Neural cell (in vitro differentiated cells): Measurements from ENCODE around the gene CACNA1H.

Experiments
- CTCF ChIP-seq: fragments of 450-650 bp; IDR thresholded peaks from 2 replicates; pipeline ENCODE4 v1.5.1; 2014; ENCODE audit warnings: antibody characterized with exemption, mild to moderate bottlenecking, moderate library complexity; ENCODE audit not compliant: poor library complexity, severe bottlenecking
- EP300 ChIP-seq: fragments of 450-650 bp; conservative IDR thresholded peaks from 2 replicates; pipeline ENCODE4 v1.6.1; 2014; ENCODE audit warnings: antibody characterized with exemption, mild to moderate bottlenecking, moderate library complexity; ENCODE audit not compliant: poor library complexity, severe bottlenecking
- EZH2 ChIP-seq: fragments of 200-600, 300-800 bp; shearing (Covaris generic), sonication (generic); IDR thresholded peaks from 2 replicates; pipeline ENCODE4 v1.6.1; 2014; ENCODE audit warnings: antibody characterized with exemption, low read length, borderline replicate concordance, mild to moderate bottlenecking; ENCODE audit not compliant: insufficient read depth, poor library complexity, severe bottlenecking
- POLR2AphosphoS5 ChIP-seq: IDR thresholded peaks from 2 replicates; pipeline ENCODE4 v1.6.1; 2012
- REST ChIP-seq: IDR thresholded peaks from 2 replicates; pipeline ENCODE4 v1.6.1; 2012; ENCODE audit warnings: borderline replicate concordance
- SMC3 ChIP-seq: fragments of 450-650 bp; conservative IDR thresholded peaks from 2 replicates; pipeline ENCODE4 v1.6.1; 2014; ENCODE audit warnings: antibody characterized with exemption, mild to moderate bottlenecking, moderate library complexity; ENCODE audit not compliant: poor library complexity
- TAF1 ChIP-seq: IDR thresholded peaks from 2 replicates; pipeline ENCODE4 v1.6.1; 2012; ENCODE audit warnings: low read depth

- no peak for TF ChIP-seq CTCF
- TF ChIP-seq POLR2AphosphoS5, result no peak
- TF ChIP-seq EZH2, result no peak
- TF ChIP-seq TAF1, result no peak
- no peak for TF ChIP-seq REST
- TF ChIP-seq SMC3, result no peak
- no peak for TF ChIP-seq EP300
Measured at GRCh38 chr16:1180549-1181403, 27.9 kb downstream of the CACNA1H start.
